DOHH2 (cell line): ENCODE measurements around the gene INTS14.

Experiments used
- H3F3A ChIP-seq: fragments of 200-600 bp; sonication (generic), shearing (Covaris generic); 2 replicates; pipeline ENCODE4 v1.6.0; 2016; ENCODE audit warnings: antibody characterized with exemption, mild to moderate bottlenecking; ENCODE audit not compliant: control insufficient read depth, insufficient read depth
- H3K27ac ChIP-seq: fragments of 200-600 bp; sonication (generic); 2 replicates; pipeline ENCODE4 v1.5.1; 2014; ENCODE audit warnings: low read depth, mild to moderate bottlenecking, low read length, moderate library complexity
- H3K27me3 ChIP-seq: fragments of 200-600 bp; sonication (generic); 2 replicates; pipeline ENCODE4 v1.6.1; 2014; ENCODE audit warnings: mild to moderate bottlenecking, low read length, mixed read lengths; ENCODE audit not compliant: control insufficient read depth
- H3K36me3 ChIP-seq: fragments of 200-600 bp; sonication (generic); 2 replicates; pipeline ENCODE4 v1.6.1; 2014; ENCODE audit warnings: mild to moderate bottlenecking, low read length, moderate library complexity, mixed read lengths; ENCODE audit not compliant: control insufficient read depth
- H3K4me1 ChIP-seq: fragments of 200-600 bp; sonication (generic); 2 replicates; pipeline ENCODE4 v1.6.1; 2014; ENCODE audit warnings: mild to moderate bottlenecking, low read length, mixed read lengths; ENCODE audit not compliant: control insufficient read depth
- H3K4me2 ChIP-seq: fragments of 200-600 bp; sonication (generic); 2 replicates; pipeline ENCODE4 v1.6.0; 2014; ENCODE audit warnings: mild to moderate bottlenecking, low read length, moderate library complexity
- H3K4me3 ChIP-seq: fragments of 200-600 bp; sonication (generic); 2 replicates; pipeline ENCODE4 v1.5.1; 2014; ENCODE audit warnings: mild to moderate bottlenecking, low read length, mixed read lengths
- H3K79me2 ChIP-seq: fragments of 200-600 bp; sonication (generic); 2 replicates; pipeline ENCODE4 v1.6.1; 2014; ENCODE audit warnings: mild to moderate bottlenecking, low read length, mixed read lengths; ENCODE audit not compliant: control insufficient read depth
- H3K9me2 ChIP-seq: fragments of 200-600 bp; sonication (generic); replicated peaks from 2 replicates; pipeline ENCODE4 v1.6.1; 2014; ENCODE audit warnings: mild to moderate bottlenecking, low read length, mixed read lengths; ENCODE audit not compliant: control insufficient read depth
- H3K9me3 ChIP-seq: fragments of 200-600 bp; sonication (generic); 2 replicates; pipeline ENCODE4 v1.6.1; 2014; ENCODE audit warnings: antibody characterized with exemption, low read length, mixed read lengths; ENCODE audit not compliant: control insufficient read depth, insufficient read depth
- H4K20me1 ChIP-seq: fragments of 200-600 bp; sonication (generic); 2 replicates; pipeline ENCODE4 v1.6.0; 2014; ENCODE audit warnings: low read depth, mild to moderate bottlenecking, antibody characterized with exemption, low read length, moderate library complexity; ENCODE audit not compliant: control insufficient read depth, insufficient read depth
- CTCF ChIP-seq: fragments of 200-600 bp; sonication (generic); IDR thresholded peaks from one replicate; pipeline ENCODE4 v1.5.1; 2014; ENCODE audit warnings: antibody characterized with exemption, mild to moderate bottlenecking, low read depth, low read length; ENCODE audit not compliant: poor library complexity, severe bottlenecking
- EZH2phosphoT487 ChIP-seq: fragments of 200-600 bp; sonication (generic); IDR thresholded peaks from 2 replicates; pipeline ENCODE4 v1.6.1; 2017; ENCODE audit warnings: borderline replicate concordance, mild to moderate bottlenecking, antibody characterized with exemption, low read length, moderate library complexity, mixed read lengths

Gene INTS14

GRCh38 chr15:65584241-65584640 is 26.7 kb downstream of the INTS14 start:
- H3K4me3 ChIP-seq: peak overlapping the region; percentile 46
- H4K20me1 ChIP-seq: no peaks in the 10 kb centered on the region
- no peaks in the 10 kb centered on the region for H3K27me3 ChIP-seq
- no peak for TF ChIP-seq EZH2phosphoT487
- TF ChIP-seq CTCF: no peak
- H3K9me2 ChIP-seq: no peaks in the 10 kb centered on the region
- H3K36me3 ChIP-seq: peaks cover 74% of the 10 kb centered on the region
- 0 out of 2 replicates have a peak, but pooled peaks cover 6% of the 10 kb centered on the region for H3F3A ChIP-seq
- peak overlapping the region; percentile 62 for H3K4me2 ChIP-seq
- H3K27ac ChIP-seq: peak overlapping the region; percentile 3
- H3K79me2 ChIP-seq: no peaks in the 10 kb centered on the region
- H3K9me3 ChIP-seq: no peaks in the 10 kb centered on the region
- peaks cover 25% of the 10 kb centered on the region for H3K4me1 ChIP-seq

GRCh38 chr15:65583701-65584100 is 27.2 kb downstream of the INTS14 start:
- peaks cover 74% of the 10 kb centered on the region for H3K36me3 ChIP-seq

GRCh38 chr15:65580287-65580686 is 30.6 kb downstream of the INTS14 start:
- no peaks in the 10 kb centered on the region for H4K20me1 ChIP-seq
- peaks cover 14% of the 10 kb centered on the region; the same call in 1 of the 2 replicates for H3F3A ChIP-seq
- H3K27ac ChIP-seq: no peak overlapping the region
- no peak overlapping the region for H3K4me3 ChIP-seq
- H3K4me1 ChIP-seq: peaks cover 36% of the 10 kb centered on the region
- H3K36me3 ChIP-seq: peaks cover 84% of the 10 kb centered on the region
- H3K4me2 ChIP-seq: no peak overlapping the region
- TF ChIP-seq CTCF: no peak
- no peaks in the 10 kb centered on the region for H3K9me3 ChIP-seq
- no peaks in the 10 kb centered on the region for H3K9me2 ChIP-seq
- H3K79me2 ChIP-seq: no peaks in the 10 kb centered on the region
- H3K27me3 ChIP-seq: no peaks in the 10 kb centered on the region

More at GRCh38 chr15:65583701-65584100, 27.2 kb downstream of the INTS14 start:
- Histone ChIP-seq H3F3A (0 out of 2 replicates have a peak, but pooled peaks cover 7% of the 10 kb centered on the region), H3K27me3 (no peaks in the 10 kb centered on the region), H3K4me2 (peak overlapping the region; percentile 62), H3K9me2 (no peaks in the 10 kb centered on the region), H3K27ac (peak overlapping the region; percentile 3), H3K4me1 (peaks cover 25% of the 10 kb centered on the region), H3K79me2 (no peaks in the 10 kb centered on the region), H3K4me3 (peak overlapping the region; percentile 46), H3K9me3 (no peaks in the 10 kb centered on the region), H4K20me1 (no peaks in the 10 kb centered on the region)
- TF ChIP-seq EZH2phosphoT487: no peak
- TF ChIP-seq CTCF: no peak
